CD4-positive, alpha-beta T cell (primary cell): ENCODE data around the gene RAB8B. TPM values are rescaled to one million over a fixed set of nuclear protein-coding genes. Genes with fewer than 3 reads are reported as not detected.

Experiments
- ATAC-seq: fragments of 200-7000 bp; cut with Tn5 transposase; one replicate; pipeline ENCODE4 v1.10.0; 2022; ENCODE audit warnings: mild to moderate bottlenecking; ENCODE audit not compliant: poor library complexity
- CTCF ChIA-PET: fragments of 350-600 bp; sonication (Branson Sonifier 250); formaldehyde crosslinking; loops from one replicate; lab custom pipeline; 2021; ENCODE audit warnings: antibody characterized with exemption, inconsistent platforms; lab: Charles Lee
- POLR2A ChIA-PET: fragments of 350-600 bp; sonication (Branson Sonifier 250); formaldehyde crosslinking; loops from one replicate; lab custom pipeline; 2021; ENCODE audit warnings: antibody characterized with exemption, inconsistent platforms; lab: Charles Lee
- DNase-seq, 14 experiments: peaks; one replicate each; pipeline ENCODE4 v3.0.0-alpha.2; 2013 to 2020; ENCODE audit warnings: mixed read lengths in 2 of 14
- H3K27ac ChIP-seq, 2 donors: one replicate each; pipeline versions ENCODE4 v1.5.1 to v1.7.0; 2013; ENCODE audit warnings: low read length in 2 of 2, low read depth in 1 of 2, mild to moderate bottlenecking in 1 of 2
- H3K27me3 ChIP-seq, 2 experiments: 1 replicate in 1 of 2; 2 replicates in 1 of 2; pipeline versions ENCODE4 v1.6.1 to v1.7.0; 2013; ENCODE audit warnings: low read length in 2 of 2, control low read depth in 1 of 2, mild to moderate bottlenecking in 1 of 2, moderate library complexity in 1 of 2; ENCODE audit not compliant: insufficient read depth in 2 of 2, control insufficient read depth in 1 of 2
- H3K36me3 ChIP-seq: one replicate; pipeline ENCODE4 v1.6.1; 2013; ENCODE audit warnings: low read length, control low read depth; ENCODE audit not compliant: insufficient read depth
- H3K4me1 ChIP-seq: one replicate; pipeline ENCODE4 v1.6.1; 2013; ENCODE audit warnings: low read length, control low read depth; ENCODE audit not compliant: insufficient read depth
- H3K4me3 ChIP-seq: one replicate; pipeline ENCODE4 v1.5.1; 2013; ENCODE audit warnings: mild to moderate bottlenecking, low read length, moderate library complexity
- H3K9me3 ChIP-seq, 2 experiments: 1 replicate in 1 of 2; 2 replicates in 1 of 2; pipeline versions ENCODE4 v1.6.1 to v1.7.0; 2013; ENCODE audit warnings: low read length in 2 of 2, mild to moderate bottlenecking in 2 of 2, control low read depth in 1 of 2, moderate library complexity in 1 of 2; ENCODE audit not compliant: control insufficient read depth in 1 of 2, insufficient read depth in 1 of 2
- H3K27ac Mint-ChIP-seq: one replicate; pipeline ENCODE4 v1.8.0; 2020; ENCODE audit warnings: mixed read lengths
- H3K27me3 Mint-ChIP-seq: one replicate; pipeline ENCODE4 v1.8.0; 2021; ENCODE audit warnings: mixed read lengths
- H3K36me3 Mint-ChIP-seq: one replicate; pipeline ENCODE4 v1.8.0; 2021; ENCODE audit warnings: low read depth, mixed read lengths
- H3K4me1 Mint-ChIP-seq: one replicate; pipeline ENCODE4 v1.8.0; 2021; ENCODE audit warnings: low read depth, mixed read lengths
- H3K4me3 Mint-ChIP-seq: one replicate; pipeline ENCODE4 v1.8.0; 2020; ENCODE audit warnings: mild to moderate bottlenecking, mixed read lengths
- H3K9me3 Mint-ChIP-seq: one replicate; pipeline ENCODE4 v1.8.0; 2020; ENCODE audit warnings: mixed read lengths
- intact Hi-C, 2 experiments: fragments of 100-400 bp; cut with DNase I in 1 of 2; cut with micrococcal nuclease in 1 of 2; formaldehyde crosslinking; loops; one replicate each; pipeline versions ENCODE4 v1.15.1 to v1.9.0; 2023 to 2025; cut with DNase I, micrococcal nuclease
- total RNA-seq, 174 experiments: library from RNA in 2 of 174; stranded (reverse) in 2 of 174; gene quantifications; one replicate each; pipeline ENCODE4 v1.2.3 and lab custom pipeline; 2021 to 2026
- TF ChIP-seq, protein P1 (sequence below): fragments of 200-600 bp; IDR thresholded peaks from one replicate; pipeline ENCODE4 v1.8.0; 2022; ENCODE audit warnings: antibody characterized with exemption, mild to moderate bottlenecking

The RAB8B gene
- total RNA-seq, 2 experiments from 2014 or later, result 74.5 to 75.2 TPM

- no peak for ATAC-seq
- ChIA-PET POLR2A (interaction anchor here (0.6 to 6.2 kb wide), 13 partner anchors 9 to 348 kb away, joined by 3 to 103 read pairs (median 5); partner anchors contain the start of genes RAB8B and USP3), CTCF (no interaction called here)
- peak overlapping the region; percentile 100 for H3K4me3 Mint-ChIP-seq
- H3K36me3 ChIP-seq, result peaks cover 23% of the 10 kb centered on the region
- TF ChIP-seq, protein P1, sequence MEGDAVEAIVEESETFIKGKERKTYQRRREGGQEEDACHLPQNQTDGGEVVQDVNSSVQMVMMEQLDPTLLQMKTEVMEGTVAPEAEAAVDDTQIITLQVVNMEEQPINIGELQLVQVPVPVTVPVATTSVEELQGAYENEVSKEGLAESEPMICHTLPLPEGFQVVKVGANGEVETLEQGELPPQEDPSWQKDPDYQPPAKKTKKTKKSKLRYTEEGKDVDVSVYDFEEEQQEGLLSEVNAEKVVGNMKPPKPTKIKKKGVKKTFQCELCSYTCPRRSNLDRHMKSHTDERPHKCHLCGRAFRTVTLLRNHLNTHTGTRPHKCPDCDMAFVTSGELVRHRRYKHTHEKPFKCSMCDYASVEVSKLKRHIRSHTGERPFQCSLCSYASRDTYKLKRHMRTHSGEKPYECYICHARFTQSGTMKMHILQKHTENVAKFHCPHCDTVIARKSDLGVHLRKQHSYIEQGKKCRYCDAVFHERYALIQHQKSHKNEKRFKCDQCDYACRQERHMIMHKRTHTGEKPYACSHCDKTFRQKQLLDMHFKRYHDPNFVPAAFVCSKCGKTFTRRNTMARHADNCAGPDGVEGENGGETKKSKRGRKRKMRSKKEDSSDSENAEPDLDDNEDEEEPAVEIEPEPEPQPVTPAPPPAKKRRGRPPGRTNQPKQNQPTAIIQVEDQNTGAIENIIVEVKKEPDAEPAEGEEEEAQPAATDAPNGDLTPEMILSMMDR, result no peak
- DNase-seq, result no peak
- intact Hi-C loops, result loop anchor here (2.0 to 5.0 kb wide), 5 partner anchors 33 to 125 kb away; partner anchors contain the start of gene APH1B (in 1 of the 2)
- no peaks in the 10 kb centered on the region for H3K9me3 Mint-ChIP-seq
- H3K9me3 ChIP-seq, result no peaks in the 10 kb centered on the region
- no peaks in the 10 kb centered on the region for H3K27me3 ChIP-seq
- peaks cover 10% of the 10 kb centered on the region for H3K4me1 ChIP-seq
- H3K27ac Mint-ChIP-seq, result peak overlapping the region; percentile 98
- no peaks in the 10 kb centered on the region for H3K27me3 Mint-ChIP-seq
- H3K27ac ChIP-seq, result no peak overlapping the region
- peaks cover 40% of the 10 kb centered on the region for H3K4me1 Mint-ChIP-seq
- peaks cover 48% of the 10 kb centered on the region for H3K36me3 Mint-ChIP-seq
- H3K4me3 ChIP-seq, result peak overlapping the region; percentile 95
Measured at GRCh38 chr15:63156086-63156710, 33.2 kb upstream of the RAB8B start.

- Mint-ChIP-seq H3K4me1 (peaks cover 36% of the 10 kb centered on the region), H3K27ac (peak overlapping the region; percentile 98), H3K4me3 (peak overlapping the region; percentile 100), H3K36me3 (peaks cover 43% of the 10 kb centered on the region), H3K9me3 (no peaks in the 10 kb centered on the region), H3K27me3 (no peaks in the 10 kb centered on the region)
- DNase-seq (peak in 5 of 14 experiments; percentile 1 to 44 (median 29)), ATAC-seq (no peak)
- peaks cover 10% of the 10 kb centered on the region for H3K4me1 ChIP-seq
- peak overlapping the region; percentile 95 for H3K4me3 ChIP-seq
- TF ChIP-seq, protein P1, result no peak
- peaks cover 23% of the 10 kb centered on the region for H3K36me3 ChIP-seq
- H3K27me3 ChIP-seq, result no peaks in the 10 kb centered on the region
- no peaks in the 10 kb centered on the region for H3K9me3 ChIP-seq
- peak overlapping the region; percentile 53 to 70 for H3K27ac ChIP-seq
- intact Hi-C loops, result loop anchor here (1.0 to 5.0 kb wide), 7 partner anchors 33 to 124 kb away; partner anchors contain the start of genes APH1B (in 1 of the 2) and RAB8B (in 1 of the 2)
- ChIA-PET CTCF (no interaction called here), POLR2A (interaction anchor here (0.6 to 6.2 kb wide), 17 partner anchors 9 to 937 kb away, joined by 3 to 103 read pairs (median 5); partner anchors contain the start of genes APH1B, CIAO2A, RAB8B and USP3)
Measured at GRCh38 chr15:63156755-63157117, 32.7 kb upstream of the RAB8B start.

GRCh38 chr15:63157118-63157843, 32.1 kb upstream of the RAB8B start, which contains the start of gene RPS27L:
TSS of gene RPS27L (minus strand) at chr15:63157477. CDS start at chr15:63157405, 72 bp downstream.
- Mint-ChIP-seq H3K4me1 (peaks cover 36% of the 10 kb centered on the region), H3K36me3 (peaks cover 42% of the 10 kb centered on the region), H3K27ac (peak within 1 kb of the TSS; percentile 98), H3K9me3 (no peaks in the 10 kb centered on the region), H3K4me3 (peak within 1 kb of the TSS; percentile 100), H3K27me3 (no peaks in the 10 kb centered on the region)
- intact Hi-C loops, result loop anchor here (1.0 to 5.0 kb wide), 7 partner anchors 32 to 124 kb away; partner anchors contain the start of genes APH1B (in 1 of the 2) and RAB8B (in 1 of the 2)
- CTCF ChIA-PET, result interaction anchor here (0.7 to 1.1 kb wide), 2 partner anchors 29 to 80 kb away, joined by 3 read pairs; no protein-coding TSS in a partner anchor
- peak; percentile 74 to 92 (median 86) for DNase-seq
- H3K36me3 ChIP-seq, result peaks cover 19% of the 10 kb centered on the region
- TF ChIP-seq, protein P1, result no peak
- peak within 1 kb of the TSS; percentile 53 to 70 for H3K27ac ChIP-seq
- peak within 1 kb of the TSS; percentile 95 for H3K4me3 ChIP-seq
- ATAC-seq, result peak; percentile 97
- no peaks in the 10 kb centered on the region for H3K9me3 ChIP-seq
- no peaks in the 10 kb centered on the region for H3K27me3 ChIP-seq
- POLR2A ChIA-PET, result interaction anchor here (0.6 to 6.2 kb wide), 20 partner anchors 9 to 936 kb away, joined by 3 to 103 read pairs (median 5); partner anchors contain the start of genes APH1B, CIAO2A, RAB8B and USP3
- H3K4me1 ChIP-seq, result peaks cover 10% of the 10 kb centered on the region
